Measurements from ENCODE around the gene ANKRD50.

DNA sequence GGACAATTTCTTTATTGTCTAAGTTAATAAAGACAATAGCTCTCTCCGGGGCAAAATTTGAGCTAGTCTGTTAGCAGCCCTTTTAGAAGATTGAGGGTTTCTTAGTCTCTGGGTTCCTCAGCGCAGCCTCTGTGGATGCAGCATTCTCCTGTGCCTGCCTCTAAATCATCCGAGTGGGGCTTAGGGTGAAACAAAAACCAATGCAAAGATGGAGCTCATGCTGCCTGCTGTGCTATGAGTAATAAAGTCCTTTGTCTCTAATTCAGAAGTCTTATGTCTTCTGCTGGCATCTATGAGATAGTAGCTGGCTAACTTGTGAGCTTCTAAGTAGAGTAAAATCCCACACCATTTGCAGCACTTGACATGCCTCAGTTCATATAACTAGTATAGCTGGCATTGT lies 67.9 kb downstream of the ANKRD50 start:
- TF ChIP-seq CTCF (IDR thresholded peaks at IDR 0.05) = no peak
- no peak for TF ChIP-seq POLR2AphosphoS5 (IDR thresholded peaks at IDR 0.05)
